GM21423 (cell line): Measurements from ENCODE around the gene LIN7B.
"Not testable (repeated sequence)": the region's sequence is repeated elsewhere in the genome, so short reads cannot be mapped to it uniquely, and the experiment has no call there.

Source experiments
- ATAC-seq: cut with Tn5 transposase; IDR thresholded peaks from one replicate; pipeline ENCODE4 v1.9.1; 2021; ENCODE audit warnings: mild to moderate bottlenecking, moderate library complexity; ENCODE audit not compliant: unreplicated experiment

The LIN7B gene

GRCh38 chr19:49141352-49141751 lies 27.2 kb downstream of the LIN7B start:
- ATAC-seq: no peak

GRCh38 chr19:49142866-49143335 lies 28.7 kb downstream of the LIN7B start:
- ATAC-seq: peak; percentile 60

GRCh38 chr19:49145573-49146407 lies 31.6 kb downstream of the LIN7B start:
- no peak for ATAC-seq

- ATAC-seq: not testable (repeated sequence)
Measured at GRCh38 chr19:49146408-49146770, 32.2 kb downstream of the LIN7B start.

GRCh38 chr19:49148044-49148682 lies 34.0 kb downstream of the LIN7B start:
- no peak for ATAC-seq

GRCh38 chr19:49148784-49149651 lies 34.8 kb downstream of the LIN7B start:
- no peak for ATAC-seq

- no peak for ATAC-seq
Measured at GRCh38 chr19:49149652-49150105, 35.5 kb downstream of the LIN7B start.

GRCh38 chr19:49150106-49150943 lies 36.2 kb downstream of the LIN7B start:
- no peak for ATAC-seq

- ATAC-seq: no peak
Measured at GRCh38 chr19:49150944-49151243, 36.7 kb downstream of the LIN7B start.

- ATAC-seq: no peak
Measured at GRCh38 chr19:49151267-49152118, 37.3 kb downstream of the LIN7B start.

- no peak for ATAC-seq
Measured at GRCh38 chr19:49152119-49152550, 38.0 kb downstream of the LIN7B start.

- no peak for ATAC-seq
Measured at GRCh38 chr19:49153167-49153809, 39.1 kb downstream of the LIN7B start.

GRCh38 chr19:49154279-49154678 lies 40.1 kb downstream of the LIN7B start:
- no peak for ATAC-seq

GRCh38 chr19:49155005-49155819 lies 41.0 kb downstream of the LIN7B start, which contains the start of gene HRC:
Gene HRC, minus strand, starts transcription at chr19:49155396. Its CDS starts 159 bp downstream, at chr19:49155237.
- no peak for ATAC-seq

GRCh38 chr19:49155820-49156346 lies 41.7 kb downstream of the LIN7B start:
- no peak for ATAC-seq

GRCh38 chr19:49157445-49158224 lies 43.5 kb downstream of the LIN7B start, which contains the start of gene TRPM4:
Gene TRPM4, plus strand, starts transcription at chr19:49157792. Its CDS starts 75 bp downstream, at chr19:49157867.
- ATAC-seq: no peak
